Kidney (tissue), 14 donors: Measurements from ENCODE around the gene PURB. TPM values are rescaled to one million over a fixed set of nuclear protein-coding genes. Genes with fewer than 3 reads are reported as not detected.
A peak's percentile ranks its signal among the peaks of the same experiment; 100 is the strongest.

ENCODE experiments used
- DNase-seq, 5 donors: peaks; one replicate each; pipeline ENCODE4 v3.0.0-alpha.2; 2013 to 2020
- FAIRE-seq: peaks from 2 replicates; lab custom pipeline; 2012; peaks lifted over from hg19 to GRCh38; lab: Jason Lieb, UNC
- H3K27ac ChIP-seq, 2 donors: one replicate each; pipeline ENCODE4 v1.7.0; 2013; ENCODE audit warnings: low read depth in 2 of 2, low read length in 2 of 2, inconsistent platforms in 1 of 2
- H3K27me3 ChIP-seq: one replicate; pipeline ENCODE4 v1.7.1; 2013; ENCODE audit warnings: low read length, inconsistent platforms; ENCODE audit not compliant: control insufficient read depth, insufficient read depth
- H3K36me3 ChIP-seq, 3 donors: one replicate each; pipeline versions ENCODE4 v1.7.0 to v1.7.1; 2013; ENCODE audit warnings: low read length in 3 of 3, control low read depth in 1 of 3, inconsistent platforms in 1 of 3; ENCODE audit not compliant: insufficient read depth in 3 of 3, control insufficient read depth in 2 of 3
- H3K4me1 ChIP-seq, 3 donors: one replicate each; pipeline versions ENCODE4 v1.7.0 to v1.7.1; 2013; ENCODE audit warnings: low read length in 3 of 3, inconsistent platforms in 1 of 3, low read depth in 1 of 3; ENCODE audit not compliant: control insufficient read depth in 2 of 3, insufficient read depth in 2 of 3
- H3K4me3 ChIP-seq, 3 donors: one replicate each; pipeline versions ENCODE4 v1.7.0 to v1.8.1; 2013; ENCODE audit warnings: low read length in 3 of 3, control low read depth in 1 of 3, inconsistent platforms in 1 of 3
- H3K9ac ChIP-seq, 3 donors: one replicate each; pipeline versions ENCODE4 v1.7.0 to v1.7.1; 2013; ENCODE audit warnings: low read length in 3 of 3, control low read depth in 1 of 3, inconsistent platforms in 1 of 3
- H3K9me3 ChIP-seq, 3 donors: one replicate each; pipeline versions ENCODE4 v1.7.0 to v1.7.1; 2013; ENCODE audit warnings: low read length in 3 of 3, control low read depth in 1 of 3, inconsistent platforms in 1 of 3; ENCODE audit not compliant: control insufficient read depth in 2 of 3, insufficient read depth in 1 of 3
- intact Hi-C: fragments of 100-400 bp; cut with DNase I; formaldehyde crosslinking; loops from one replicate; pipeline ENCODE4 v1.11.1; 2022
- polyA plus RNA-seq: library from polyadenylated mRNA; stranded (reverse); fragments of 350-450 nt; fragmentation: Illumina TruSeq; extraction: RNeasy Lipid Tissue Mini Kit (QIAGEN cat#74804); gene quantifications from one replicate; pipeline ENCODE4 v1.2.3, GENCODE V29; 2014; ENCODE audit warnings: low read depth, low replicate concordance; ENCODE audit not compliant: insufficient read depth
- total RNA-seq: library from RNA; stranded (reverse); fragmentation: NEBNext Ultra II Directional; extraction: Animal tissue kit (Norgen Biotek cat#: 25700); gene quantifications from one replicate; pipeline ENCODE4 v1.2.1, GENCODE V29; 2021
- TF ChIP-seq, protein P1 (sequence below): IDR thresholded peaks from 3 replicates; pipeline ENCODE4 v1.5.1; 2012; ENCODE audit warnings: mild to moderate bottlenecking, moderate library complexity, borderline replicate concordance; ENCODE audit not compliant: insufficient read depth; ENCODE audit errors: extremely low read depth
- donor health status: control.
- donor health status: control.
- donor health status: control.
- donor health status: control.
- donor health status: control.
- donor health status: DM: yes; HTN: yes; CAD: no.
- donor health status: Normal renal cell carcinoma (clear cell type).

Gene PURB
- total and polyA plus RNA-seq, 2 donors from 2014 or later: 7.7 to 25.3 TPM

DNA sequence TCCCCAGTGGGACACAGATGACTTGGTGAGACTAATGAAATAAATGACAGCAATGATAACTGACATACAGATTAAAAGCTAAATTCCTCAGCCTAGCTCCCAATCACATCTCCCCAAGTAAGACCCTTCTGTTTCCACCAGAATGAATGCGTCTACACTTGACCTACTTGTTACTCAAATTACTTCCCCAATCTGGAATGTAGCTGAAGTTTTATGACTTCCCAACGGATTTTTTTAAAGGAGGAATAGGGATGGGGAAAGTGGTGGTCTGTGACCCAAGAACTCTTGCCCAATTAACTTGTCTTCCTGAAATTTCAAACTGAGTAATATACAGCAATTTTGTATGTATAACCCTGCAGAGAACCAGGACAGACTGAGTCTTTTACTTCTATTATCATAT, 46.6 kb downstream of the PURB start:
- Histone ChIP-seq H3K9me3 (no peaks in the 10 kb centered on the region), H3K27ac (no peak overlapping the region), H3K27me3 (no peaks in the 10 kb centered on the region), H3K4me3 (no peak overlapping the region), H3K9ac (no peak overlapping the region), H3K36me3 (peaks cover 0 to 30% (median 16%) of the 10 kb centered on the region in 3 donors), H3K4me1 (no peaks in the 10 kb centered on the region)
- intact Hi-C loops: no loop called here
- TF ChIP-seq, protein P1, sequence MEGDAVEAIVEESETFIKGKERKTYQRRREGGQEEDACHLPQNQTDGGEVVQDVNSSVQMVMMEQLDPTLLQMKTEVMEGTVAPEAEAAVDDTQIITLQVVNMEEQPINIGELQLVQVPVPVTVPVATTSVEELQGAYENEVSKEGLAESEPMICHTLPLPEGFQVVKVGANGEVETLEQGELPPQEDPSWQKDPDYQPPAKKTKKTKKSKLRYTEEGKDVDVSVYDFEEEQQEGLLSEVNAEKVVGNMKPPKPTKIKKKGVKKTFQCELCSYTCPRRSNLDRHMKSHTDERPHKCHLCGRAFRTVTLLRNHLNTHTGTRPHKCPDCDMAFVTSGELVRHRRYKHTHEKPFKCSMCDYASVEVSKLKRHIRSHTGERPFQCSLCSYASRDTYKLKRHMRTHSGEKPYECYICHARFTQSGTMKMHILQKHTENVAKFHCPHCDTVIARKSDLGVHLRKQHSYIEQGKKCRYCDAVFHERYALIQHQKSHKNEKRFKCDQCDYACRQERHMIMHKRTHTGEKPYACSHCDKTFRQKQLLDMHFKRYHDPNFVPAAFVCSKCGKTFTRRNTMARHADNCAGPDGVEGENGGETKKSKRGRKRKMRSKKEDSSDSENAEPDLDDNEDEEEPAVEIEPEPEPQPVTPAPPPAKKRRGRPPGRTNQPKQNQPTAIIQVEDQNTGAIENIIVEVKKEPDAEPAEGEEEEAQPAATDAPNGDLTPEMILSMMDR: no peak
- no peak for FAIRE-seq
- DNase-seq: peak in 2 of 5 donors; percentile 62 to 73

DNA sequence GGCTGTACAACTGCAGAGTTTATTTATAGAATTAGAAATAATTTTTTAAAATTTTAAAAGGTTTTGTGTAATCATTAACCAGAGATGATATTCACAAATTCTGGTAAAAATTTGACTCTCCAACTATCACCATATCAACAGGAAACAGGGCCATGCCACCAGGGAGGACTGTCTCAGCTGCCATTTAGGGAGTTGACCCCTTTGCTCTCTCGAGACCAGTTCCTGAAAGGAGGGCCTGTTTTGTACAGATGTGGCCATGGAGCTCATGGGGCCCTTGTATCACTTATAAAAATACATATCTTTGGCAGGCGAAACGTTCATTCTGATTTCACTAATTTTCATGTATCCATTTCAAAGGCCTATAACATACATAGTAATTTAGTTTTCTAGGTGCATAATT, 57.8 kb downstream of the PURB start:
- DNase-seq: no peak
- TF ChIP-seq, protein P1: no peak
- H3K4me1 ChIP-seq: no peaks in the 10 kb centered on the region
- H3K27me3 ChIP-seq: no peaks in the 10 kb centered on the region
- H3K9me3 ChIP-seq: no peaks in the 10 kb centered on the region
- H3K4me3 ChIP-seq: no peak overlapping the region
- intact Hi-C loops: no loop called here
- peaks cover 7 to 8% (median 8%) of the 10 kb centered on the region in 3 donors for H3K36me3 ChIP-seq
- no peak overlapping the region for H3K9ac ChIP-seq
- no peak for FAIRE-seq
- H3K27ac ChIP-seq: no peak overlapping the region

Other genes with a start within 250 kb of the PURB start
- gene ZMIZ2, start 136.7 kb downstream of the PURB start, total RNA-seq: 127 TPM
- 30.5 TPM for gene ZMIZ2, start 136.7 kb downstream of the PURB start, polyA plus RNA-seq
- 1,143 TPM for gene PPIA, start 88.8 kb downstream of the PURB start, total RNA-seq
- gene PPIA, start 88.8 kb downstream of the PURB start, polyA plus RNA-seq: 2,940 TPM
- 140 TPM for gene H2AZ2, start 37.4 kb downstream of the PURB start, total RNA-seq
- gene H2AZ2, start 37.4 kb downstream of the PURB start, polyA plus RNA-seq: 121 TPM
- gene MYO1G, start 93.5 kb upstream of the PURB start, total RNA-seq: 14.3 TPM
- 0.60 TPM for gene MYO1G, start 93.5 kb upstream of the PURB start, polyA plus RNA-seq
- gene CCM2, start 114.7 kb upstream of the PURB start, total RNA-seq: 35.0 TPM
- gene CCM2, start 114.7 kb upstream of the PURB start, polyA plus RNA-seq: 37.8 TPM
- 4.2 TPM for gene NACAD, start 203.4 kb upstream of the PURB start, total RNA-seq
- 5.0 TPM for gene NACAD, start 203.4 kb upstream of the PURB start, polyA plus RNA-seq
- 67.8 TPM for gene TBRG4, start 226.2 kb upstream of the PURB start, total RNA-seq
- gene TBRG4, start 226.2 kb upstream of the PURB start, polyA plus RNA-seq: 45.7 TPM